Kidney (tissue), 14 donors: ENCODE data around the gene KIAA0930. TPM values are rescaled to one million over a fixed set of nuclear protein-coding genes. Genes with fewer than 3 reads are reported as not detected.

Experiments used
- DNase-seq, 5 donors: peaks; one replicate each; pipeline ENCODE4 v3.0.0-alpha.2; 2013 to 2020
- FAIRE-seq: peaks from 2 replicates; lab custom pipeline; 2012; peaks lifted over from hg19 to GRCh38; lab: Jason Lieb, UNC
- H3K27ac ChIP-seq, 2 donors: one replicate each; pipeline ENCODE4 v1.7.0; 2013; ENCODE audit warnings: low read depth in 2 of 2, low read length in 2 of 2, inconsistent platforms in 1 of 2
- H3K27me3 ChIP-seq: one replicate; pipeline ENCODE4 v1.7.1; 2013; ENCODE audit warnings: low read length, inconsistent platforms; ENCODE audit not compliant: control insufficient read depth, insufficient read depth
- H3K36me3 ChIP-seq, 3 donors: one replicate each; pipeline versions ENCODE4 v1.7.0 to v1.7.1; 2013; ENCODE audit warnings: low read length in 3 of 3, control low read depth in 1 of 3, inconsistent platforms in 1 of 3; ENCODE audit not compliant: insufficient read depth in 3 of 3, control insufficient read depth in 2 of 3
- H3K4me1 ChIP-seq, 3 donors: one replicate each; pipeline versions ENCODE4 v1.7.0 to v1.7.1; 2013; ENCODE audit warnings: low read length in 3 of 3, inconsistent platforms in 1 of 3, low read depth in 1 of 3; ENCODE audit not compliant: control insufficient read depth in 2 of 3, insufficient read depth in 2 of 3
- H3K4me3 ChIP-seq, 3 donors: one replicate each; pipeline versions ENCODE4 v1.7.0 to v1.8.1; 2013; ENCODE audit warnings: low read length in 3 of 3, control low read depth in 1 of 3, inconsistent platforms in 1 of 3
- H3K9ac ChIP-seq, 3 donors: one replicate each; pipeline versions ENCODE4 v1.7.0 to v1.7.1; 2013; ENCODE audit warnings: low read length in 3 of 3, control low read depth in 1 of 3, inconsistent platforms in 1 of 3
- H3K9me3 ChIP-seq, 3 donors: one replicate each; pipeline versions ENCODE4 v1.7.0 to v1.7.1; 2013; ENCODE audit warnings: low read length in 3 of 3, control low read depth in 1 of 3, inconsistent platforms in 1 of 3; ENCODE audit not compliant: control insufficient read depth in 2 of 3, insufficient read depth in 1 of 3
- CTCF ChIP-seq: IDR thresholded peaks from 3 replicates; pipeline ENCODE4 v1.5.1; 2012; ENCODE audit warnings: mild to moderate bottlenecking, moderate library complexity, borderline replicate concordance; ENCODE audit not compliant: insufficient read depth; ENCODE audit errors: extremely low read depth
- intact Hi-C: fragments of 100-400 bp; cut with DNase I; formaldehyde crosslinking; loops from one replicate; pipeline ENCODE4 v1.11.1; 2022
- polyA plus RNA-seq: library from polyadenylated mRNA; stranded (reverse); fragments of 350-450 nt; fragmentation: Illumina TruSeq; extraction: RNeasy Lipid Tissue Mini Kit (QIAGEN cat#74804); gene quantifications from one replicate; pipeline ENCODE4 v1.2.3, GENCODE V29; 2014; ENCODE audit warnings: low read depth, low replicate concordance; ENCODE audit not compliant: insufficient read depth
- total RNA-seq: library from RNA; stranded (reverse); fragmentation: NEBNext Ultra II Directional; extraction: Animal tissue kit (Norgen Biotek cat#: 25700); gene quantifications from one replicate; pipeline ENCODE4 v1.2.1, GENCODE V29; 2021
- donor health status: control.
- donor health status: control.
- donor health status: control.
- donor health status: control.
- donor health status: control.
- donor health status: DM: yes; HTN: yes; CAD: no.
- donor health status: Normal renal cell carcinoma (clear cell type).

Gene KIAA0930
- total and polyA plus RNA-seq, 2 donors from 2014 or later = 26.4 to 55.4 TPM

- Histone ChIP-seq H3K27ac (no peak overlapping the region), H3K9ac (no peak overlapping the region), H3K27me3 (no peaks in the 10 kb centered on the region), H3K9me3 (no peaks in the 10 kb centered on the region), H3K4me1 (peaks cover 0 to 6% (median 0%) of the 10 kb centered on the region in 3 donors), H3K36me3 (no peaks in the 10 kb centered on the region), H3K4me3 (no peak overlapping the region)
- FAIRE-seq (no peak), DNase-seq (no peak)
- intact Hi-C loops = no loop called here
- no peak for TF ChIP-seq CTCF
These were observed 86.3 kb downstream of the KIAA0930 start for GRCh38 chr22:45154383-45154782.

GRCh38 chr22:45151503-45151902 lies 89.2 kb downstream of the KIAA0930 start:
- no peaks in the 10 kb centered on the region for H3K36me3 ChIP-seq
- H3K27me3 ChIP-seq = no peaks in the 10 kb centered on the region
- no peak for TF ChIP-seq CTCF
- intact Hi-C loops = no loop called here
- FAIRE-seq = no peak
- H3K9me3 ChIP-seq = no peaks in the 10 kb centered on the region
- DNase-seq = no peak
- H3K4me3 ChIP-seq = no peak overlapping the region
- H3K4me1 ChIP-seq = no peaks in the 10 kb centered on the region
- no peak overlapping the region for H3K27ac ChIP-seq
- H3K9ac ChIP-seq = no peak overlapping the region

GRCh38 chr22:45150139-45150538 lies 90.6 kb downstream of the KIAA0930 start:
- H3K9me3 ChIP-seq = no peaks in the 10 kb centered on the region
- no peak overlapping the region for H3K27ac ChIP-seq
- intact Hi-C loops = no loop called here
- H3K4me1 ChIP-seq = no peaks in the 10 kb centered on the region
- H3K9ac ChIP-seq = no peak overlapping the region
- FAIRE-seq (no peak), DNase-seq (no peak)
- no peaks in the 10 kb centered on the region for H3K36me3 ChIP-seq
- no peak overlapping the region for H3K4me3 ChIP-seq
- no peaks in the 10 kb centered on the region for H3K27me3 ChIP-seq
- no peak for TF ChIP-seq CTCF

- TF ChIP-seq CTCF = no peak
- Histone ChIP-seq H3K4me3 (no peak overlapping the region), H3K9me3 (no peaks in the 10 kb centered on the region), H3K27ac (no peak overlapping the region), H3K36me3 (no peaks in the 10 kb centered on the region), H3K4me1 (no peaks in the 10 kb centered on the region), H3K27me3 (no peaks in the 10 kb centered on the region), H3K9ac (no peak overlapping the region)
- intact Hi-C loops = no loop called here
- FAIRE-seq (no peak), DNase-seq (no peak)
These were observed 91.0 kb downstream of the KIAA0930 start for GRCh38 chr22:45149671-45150070.
